ENCODE data around the gene SORCS2.

Gene SORCS2

GRCh38 chr4:7757501-7758471 is 565.4 kb downstream of the SORCS2 start (continued):
- TF ChIP-seq REST (tag by site-specific recombination; IDR thresholded peaks at IDR 0.05): peak; percentile 76
- no peak for TF ChIP-seq ZNF521 (tag by site-specific recombination; IDR thresholded peaks at IDR 0.05)
- no peak for TF ChIP-seq ZNF248 (tag by site-specific recombination; IDR thresholded peaks at IDR 0.05)
- no peak for TF ChIP-seq ZNF707 (tag by site-specific recombination; IDR thresholded peaks at IDR 0.05)
- no peak for TF ChIP-seq KLF8 (tag by site-specific recombination; IDR thresholded peaks at IDR 0.05)
- TF ChIP-seq KLF10 (tag by site-specific recombination; IDR thresholded peaks at IDR 0.05): no peak
- TF ChIP-seq FEZF1 (tag by site-specific recombination; IDR thresholded peaks at IDR 0.05): peak; percentile 88
- TF ChIP-seq OSR2 (tag by site-specific recombination; IDR thresholded peaks at IDR 0.05): peak; percentile 96
- 0 out of 2 replicates have a peak, but pooled peaks have one; percentile 15 for TF ChIP-seq ZXDB (tag by site-specific recombination; IDR thresholded peaks at IDR 0.05)
- no peak for TF ChIP-seq GFI1B (tag by site-specific recombination; IDR thresholded peaks at IDR 0.05)
- no peak for TF ChIP-seq ZNF211 (tag by site-specific recombination; IDR thresholded peaks at IDR 0.05; ENCODE audit: low read depth)
- no peak for TF ChIP-seq ZNF560 (tag by site-specific recombination; IDR thresholded peaks at IDR 0.05; ENCODE audit: borderline replicate concordance)
- TF ChIP-seq ZNF366 (tag by site-specific recombination; conservative IDR thresholded peaks at IDR 0.05): no peak
- TF ChIP-seq ZNF843 (tag by site-specific recombination; IDR thresholded peaks at IDR 0.05): peak; percentile 91
- no peak for TF ChIP-seq ZNF174 (tag by site-specific recombination; IDR thresholded peaks at IDR 0.05)
- TF ChIP-seq ZNF610 (tag by site-specific recombination; IDR thresholded peaks at IDR 0.05; ENCODE audit: borderline replicate concordance): peak; percentile 58; the same call in 1 of the 2 replicates
- no peak for TF ChIP-seq ZNF19 (tag by site-specific recombination; IDR thresholded peaks at IDR 0.05; ENCODE audit: low read depth)
- TF ChIP-seq ZFHX2 (tag by site-specific recombination; conservative IDR thresholded peaks at IDR 0.05): peak; percentile 36
- no peak for TF ChIP-seq SP3 (tag by site-specific recombination; IDR thresholded peaks at IDR 0.05)
- no peak for TF ChIP-seq ZSCAN4 (tag by site-specific recombination; IDR thresholded peaks at IDR 0.05)
- no peak for TF ChIP-seq SETDB1 (IDR thresholded peaks at IDR 0.05; ENCODE audit: insufficient read length, low read length)
- TF ChIP-seq ZNF274 (IDR thresholded peaks at IDR 0.05; ENCODE audit: low read length): no peak
- no peak for TF ChIP-seq ZNF274 (tag by site-specific recombination; IDR thresholded peaks at IDR 0.05; ENCODE audit: borderline replicate concordance)
- no peak for TF ChIP-seq ZNF626 (tag by site-specific recombination; IDR thresholded peaks at IDR 0.05)
- no peak for TF ChIP-seq RBAK (tag by site-specific recombination; IDR thresholded peaks at IDR 0.05)
- no peak for TF ChIP-seq ZSCAN30 (tag by site-specific recombination; IDR thresholded peaks at IDR 0.05)
- TF ChIP-seq ZNF658 (tag by site-specific recombination; IDR thresholded peaks at IDR 0.05): no peak
- no peak for TF ChIP-seq ZNF621 (tag by site-specific recombination; IDR thresholded peaks at IDR 0.05)
- no peak for TF ChIP-seq ZNF837 (tag by site-specific recombination; IDR thresholded peaks at IDR 0.05)
- no peak for TF ChIP-seq ZNF677 (tag by site-specific recombination; IDR thresholded peaks at IDR 0.05)
- TF ChIP-seq SCRT2 (tag by site-specific recombination; IDR thresholded peaks at IDR 0.05): no peak
- TF ChIP-seq MZF1 (tag by site-specific recombination; IDR thresholded peaks at IDR 0.05; ENCODE audit: borderline replicate concordance): no peak
- no peak for TF ChIP-seq ZNF510 (tag by site-specific recombination; IDR thresholded peaks at IDR 0.05; ENCODE audit: insufficient replicate concordance)
- no peak for TF ChIP-seq ZNF140 (tag by site-specific recombination; IDR thresholded peaks at IDR 0.05)
- peak; percentile 35 for TF ChIP-seq EGR2 (tag by site-specific recombination; IDR thresholded peaks at IDR 0.05; ENCODE audit: low read depth)
- no peak for TF ChIP-seq ZNF114 (tag by site-specific recombination; IDR thresholded peaks at IDR 0.05)
- TF ChIP-seq HOXC10 (CRISPR knock-in tag; IDR thresholded peaks at IDR 0.05): no peak
- TF ChIP-seq GLIS1 (tag by site-specific recombination; IDR thresholded peaks at IDR 0.05): peak; percentile 62
- TF ChIP-seq HOXD13 (CRISPR knock-in tag; IDR thresholded peaks at IDR 0.05; ENCODE audit: borderline replicate concordance): no peak

Data from HEK293 (cell line).